A673 (cell line): ENCODE results near the gene PIGA. TPM values are rescaled to one million over a fixed set of nuclear protein-coding genes. Genes with fewer than 3 reads are reported as not detected.
A peak's percentile ranks its signal among the peaks of the same experiment; 100 is the strongest.

ENCODE experiments used
- BruUV-seq: library from RNA; stranded (reverse); fragments of 400-500 nt; replicated peaks from 2 replicates; lab custom pipeline; 2021; lab: Mats Ljungman, UMichigan
- CTCF ChIA-PET: fragments of 300-600 bp; sonication (Branson Sonifier 250); formaldehyde crosslinking; loops from one replicate; lab custom pipeline; 2022; ENCODE audit warnings: antibody characterized with exemption; lab: Charles Lee
- POLR2A ChIA-PET: fragments of 300-600 bp; sonication (Branson Sonifier 250); formaldehyde crosslinking; loops from one replicate; lab custom pipeline; 2022; ENCODE audit warnings: antibody characterized with exemption; ENCODE audit not compliant: low non-redundant PET; lab: Charles Lee
- DNase-seq: peaks from one replicate; pipeline ENCODE4 v3.0.0-alpha.2; 2015; ENCODE audit warnings: low spot score
- H3K27ac ChIP-seq: fragments of 200-600 bp; sonication (generic); 2 replicates; pipeline ENCODE4 v1.5.1; 2016; ENCODE audit warnings: mixed run types, low read depth, mild to moderate bottlenecking, mixed read lengths, antibody characterized with exemption, low read length; ENCODE audit not compliant: poor library complexity, severe bottlenecking
- H3K27me3 ChIP-seq: fragments of 200-600 bp; sonication (generic); replicated peaks from 2 replicates; pipeline ENCODE4 v1.6.1; 2017; ENCODE audit warnings: mixed run types, low read depth, mild to moderate bottlenecking, mixed read lengths, antibody characterized with exemption, low read length; ENCODE audit not compliant: insufficient read depth, poor library complexity
- H3K36me3 ChIP-seq: fragments of 200-600 bp; sonication (generic); 2 replicates; pipeline ENCODE4 v1.6.1; 2016; ENCODE audit warnings: mixed run types, mild to moderate bottlenecking, mixed read lengths, antibody characterized with exemption, low read length; ENCODE audit not compliant: insufficient read depth, poor library complexity, severe bottlenecking
- H3K4me1 ChIP-seq: fragments of 200-600 bp; sonication (generic); 2 replicates; pipeline ENCODE4 v1.6.1; 2017; ENCODE audit warnings: mixed run types, mild to moderate bottlenecking, mixed read lengths, antibody characterized with exemption, low read length; ENCODE audit not compliant: insufficient read depth, poor library complexity, severe bottlenecking
- H3K4me3 ChIP-seq: fragments of 200-600 bp; sonication (generic); 2 replicates; pipeline ENCODE4 v1.5.1; 2016; ENCODE audit warnings: low read depth, mixed run types, mild to moderate bottlenecking, mixed read lengths, low read length; ENCODE audit not compliant: poor library complexity, severe bottlenecking
- H3K9me3 ChIP-seq: fragments of 200-600 bp; sonication (generic); 2 replicates; pipeline ENCODE4 v1.6.1; 2016; ENCODE audit warnings: mixed run types, low read depth, mild to moderate bottlenecking, mixed read lengths, antibody characterized with exemption, low read length; ENCODE audit not compliant: poor library complexity, severe bottlenecking
- CTCF ChIP-seq: fragments of 300-800, 200-600 bp; sonication (generic); conservative IDR thresholded peaks from 2 replicates; pipeline ENCODE4 v1.5.1; 2017; ENCODE audit warnings: low read depth, mild to moderate bottlenecking, antibody characterized with exemption, low read length, moderate library complexity, mixed read lengths
- EZH2 ChIP-seq: fragments of 200-600 bp; sonication (generic); IDR thresholded peaks from 2 replicates; pipeline ENCODE4 v1.6.1; 2017; ENCODE audit warnings: borderline replicate concordance, low read depth, mild to moderate bottlenecking, mixed read lengths, antibody characterized with exemption, low read length; ENCODE audit not compliant: poor library complexity, severe bottlenecking
- intact Hi-C: fragments of 100-400 bp; cut with micrococcal nuclease; formaldehyde crosslinking; loops from one replicate; pipeline ENCODE4 v1.10.0; 2022; ENCODE audit not compliant: unreplicated experiment
- total RNA-seq: library from RNA; stranded (reverse); gene quantifications from 2 replicates; pipeline ENCODE4 v1.2.3, GENCODE V29; 2021

PIGA gene
- total RNA-seq, 1 experiment from 2014 or later: 17.4 TPM

GRCh38 chrX:15344106-15344505 is 8.8 kb upstream of the PIGA start:
- Histone ChIP-seq H3K27me3 (peaks cover 16% of the 10 kb centered on the region), H3K27ac (no peak overlapping the region), H3K4me1 (no peaks in the 10 kb centered on the region), H3K36me3 (no peaks in the 10 kb centered on the region), H3K4me3 (no peak overlapping the region), H3K9me3 (no peaks in the 10 kb centered on the region)
- DNase-seq: no peak
- no peak for TF ChIP-seq CTCF
- no peak for TF ChIP-seq EZH2
- intact Hi-C loops: loop anchor here (10.0 kb wide), 1 partner anchor 331 kb away; no protein-coding TSS in a partner anchor
- BruUV-seq: no TSS peak
- ChIA-PET CTCF (no interaction called here), POLR2A (no interaction called here)

GRCh38 chrX:15343075-15343476 is 7.8 kb upstream of the PIGA start:
- Histone ChIP-seq H3K27ac (no peak overlapping the region), H3K27me3 (peaks cover 26% of the 10 kb centered on the region), H3K4me1 (no peaks in the 10 kb centered on the region), H3K4me3 (no peak overlapping the region), H3K36me3 (no peaks in the 10 kb centered on the region), H3K9me3 (no peaks in the 10 kb centered on the region)
- DNase-seq: peak; percentile 27
- intact Hi-C loops: loop anchor here (10.0 kb wide), 1 partner anchor 332 kb away; no protein-coding TSS in a partner anchor
- no peak for TF ChIP-seq CTCF
- TF ChIP-seq EZH2: no peak
- POLR2A ChIA-PET: no interaction called here
- no TSS peak for BruUV-seq
- CTCF ChIA-PET: no interaction called here

DNA sequence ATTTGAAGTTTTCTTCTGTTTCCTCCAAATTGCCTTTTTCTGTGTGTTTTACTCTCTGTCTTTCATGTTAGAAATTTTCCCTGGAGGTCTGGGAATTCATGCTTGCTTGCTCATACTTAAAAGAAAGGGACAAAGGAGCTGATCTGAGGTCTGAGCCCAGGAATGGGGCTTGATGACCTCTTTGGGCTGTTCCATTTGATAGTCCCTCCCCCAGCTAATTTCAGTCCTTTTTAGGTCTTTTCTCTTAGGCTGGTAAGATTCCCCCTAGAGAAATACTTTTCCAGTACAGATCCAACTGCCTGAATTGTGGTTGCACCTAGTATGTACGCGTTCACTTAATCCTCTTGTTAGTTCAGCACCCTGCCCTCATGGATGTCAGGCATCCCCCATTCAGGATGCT is 5.5 kb upstream of the PIGA start:
- Histone ChIP-seq H3K36me3 (no peaks in the 10 kb centered on the region), H3K27ac (no peak overlapping the region), H3K4me3 (no peak overlapping the region), H3K9me3 (no peaks in the 10 kb centered on the region), H3K4me1 (no peaks in the 10 kb centered on the region), H3K27me3 (peaks cover 38% of the 10 kb centered on the region)
- ChIA-PET CTCF (no interaction called here), POLR2A (no interaction called here)
- TF ChIP-seq CTCF: no peak
- no peak for TF ChIP-seq EZH2
- intact Hi-C loops: loop anchor here (10.0 kb wide), 1 partner anchor 334 kb away; no protein-coding TSS in a partner anchor
- BruUV-seq: no TSS peak
- no peak for DNase-seq
